Vagina (tissue), 2 donors: ENCODE results near the gene AIFM3. TPM values are rescaled to one million over a fixed set of nuclear protein-coding genes. Genes with fewer than 3 reads are reported as not detected.

Experiments
- DNase-seq, 2 donors: peaks; one replicate each; pipeline ENCODE4 v3.0.0-alpha.2; 2017; ENCODE audit errors: extremely low spot score in 2 of 2
- H3K27ac ChIP-seq: fragments of 200-600 bp; sonication (generic); one replicate; pipeline ENCODE4 v1.5.1; 2019
- H3K27me3 ChIP-seq: fragments of 200-600 bp; sonication (generic); one replicate; pipeline ENCODE4 v1.5.1; 2019
- H3K36me3 ChIP-seq, 2 donors: fragments of 200-600 bp; sonication (generic); one replicate each; pipeline ENCODE4 v1.5.1; 2017 to 2019
- H3K4me1 ChIP-seq: fragments of 200-600 bp; sonication (generic); one replicate; pipeline ENCODE4 v1.5.1; 2019
- H3K4me3 ChIP-seq, 2 donors: fragments of 200-600 bp; sonication (generic); 1 replicate in 1 of 2; 2 replicates in 1 of 2; pipeline ENCODE4 v1.5.1; 2016 to 2019
- H3K9me3 ChIP-seq: fragments of 200-600 bp; sonication (generic); one replicate; pipeline ENCODE4 v1.5.1; 2019
- CTCF ChIP-seq, 3 experiments: fragments of 450-650 bp in 2 of 3; fragments of 200-600 bp in 1 of 3; sonication (generic) in 1 of 3; IDR thresholded peaks; one replicate each; pipeline ENCODE4 v1.5.1; 2017 to 2019; ENCODE audit warnings: antibody characterized with exemption in 3 of 3, mild to moderate bottlenecking in 2 of 3, moderate library complexity in 2 of 3
- POLR2A ChIP-seq, 2 donors: fragments of 450-650 bp; IDR thresholded peaks; one replicate each; pipeline ENCODE4 v1.6.1; 2017; ENCODE audit warnings: antibody characterized with exemption in 2 of 2, mild to moderate bottlenecking in 2 of 2, moderate library complexity in 2 of 2
- POLR2AphosphoS5 ChIP-seq, 2 donors: sonication (generic); formaldehyde crosslinking; IDR thresholded peaks; one replicate each; pipeline ENCODE4 v1.9.0; 2017; ENCODE audit warnings: antibody characterized with exemption in 2 of 2, mild to moderate bottlenecking in 2 of 2, low read depth in 1 of 2; ENCODE audit not compliant: insufficient read depth in 1 of 2
- intact Hi-C: fragments of 100-400 bp; cut with DNase I; formaldehyde crosslinking; loops from one replicate; pipeline ENCODE4 v1.15.1; 2023
- total RNA-seq: library from RNA; depleted of rRNA; stranded (reverse); fragments of >200 nt; gene quantifications from one replicate; pipeline ENCODE4 v1.2.3, GENCODE V29; 2016

Gene AIFM3
- total RNA-seq, 1 donor from 2014 or later: not detected

GRCh38 chr22:20956258-20957101 lies 10.6 kb upstream of the AIFM3 start:
- H3K27ac ChIP-seq: peak overlapping the region; percentile 57
- H3K4me3 ChIP-seq: peak overlapping the region; percentile 51 to 93
- no peak for DNase-seq
- TF ChIP-seq POLR2A (IDR thresholded peaks at IDR 0.05): no peak
- TF ChIP-seq POLR2AphosphoS5 (IDR thresholded peaks at IDR 0.05; ENCODE audit: insufficient read depth in 1 of 2, low read depth in 1 of 2): peak in 1 of 2 donors; percentile 39
- no peaks in the 10 kb centered on the region for H3K27me3 ChIP-seq
- H3K36me3 ChIP-seq: peaks cover 0 to 16% of the 10 kb centered on the region in 2 donors
- H3K4me1 ChIP-seq: peaks cover 47% of the 10 kb centered on the region
- H3K9me3 ChIP-seq: no peaks in the 10 kb centered on the region
- intact Hi-C loops: no loop called here

- Histone ChIP-seq H3K27ac (peak overlapping the region; percentile 57), H3K4me3 (peak overlapping the region; percentile 51 to 93), H3K27me3 (no peaks in the 10 kb centered on the region), H3K9me3 (no peaks in the 10 kb centered on the region), H3K36me3 (peaks cover 0 to 8% of the 10 kb centered on the region in 2 donors), H3K4me1 (peaks cover 43% of the 10 kb centered on the region)
- intact Hi-C loops: no loop called here
- TF ChIP-seq POLR2A (IDR thresholded peaks at IDR 0.05) (no peak), CTCF (IDR thresholded peaks at IDR 0.05) (no peak), POLR2AphosphoS5 (IDR thresholded peaks at IDR 0.05; ENCODE audit: insufficient read depth in 1 of 2, low read depth in 1 of 2) (peak in 1 of 2 donors; percentile 24)
- no peak for DNase-seq
These were observed 9.9 kb upstream of the AIFM3 start for GRCh38 chr22:20957102-20957682.

GRCh38 chr22:20957683-20958431 lies 9.2 kb upstream of the AIFM3 start:
- H3K27ac ChIP-seq: peak overlapping the region; percentile 57
- peaks cover 0 to 4% of the 10 kb centered on the region in 2 donors for H3K36me3 ChIP-seq
- peaks cover 37% of the 10 kb centered on the region for H3K4me1 ChIP-seq
- H3K9me3 ChIP-seq: no peaks in the 10 kb centered on the region
- H3K4me3 ChIP-seq: peak overlapping the region; percentile 51 to 93
- H3K27me3 ChIP-seq: no peaks in the 10 kb centered on the region
- no peak for DNase-seq
- TF ChIP-seq CTCF (IDR thresholded peaks at IDR 0.05): no peak
- TF ChIP-seq POLR2AphosphoS5 (IDR thresholded peaks at IDR 0.05; ENCODE audit: insufficient read depth in 1 of 2, low read depth in 1 of 2): no peak
- no peak for TF ChIP-seq POLR2A (IDR thresholded peaks at IDR 0.05)
- intact Hi-C loops: no loop called here

GRCh38 chr22:20959578-20960461 lies 7.2 kb upstream of the AIFM3 start:
- no peaks in the 10 kb centered on the region for H3K36me3 ChIP-seq
- intact Hi-C loops: no loop called here

More at GRCh38 chr22:20959578-20960461, 7.2 kb upstream of the AIFM3 start:
- H3K27me3 ChIP-seq: no peaks in the 10 kb centered on the region
- no peak for TF ChIP-seq POLR2A (IDR thresholded peaks at IDR 0.05)
- no peak for TF ChIP-seq CTCF (IDR thresholded peaks at IDR 0.05)
- no peak for TF ChIP-seq POLR2AphosphoS5 (IDR thresholded peaks at IDR 0.05; ENCODE audit: insufficient read depth in 1 of 2, low read depth in 1 of 2)
- H3K4me3 ChIP-seq: no peak overlapping the region
- DNase-seq: no peak
- H3K4me1 ChIP-seq: peaks cover 27% of the 10 kb centered on the region
- no peaks in the 10 kb centered on the region for H3K9me3 ChIP-seq
- no peak overlapping the region for H3K27ac ChIP-seq
